GM19463 (cell line): ENCODE measurements around the gene SLC16A9.
"Not testable (repeated sequence)": the region's sequence is repeated elsewhere in the genome, so short reads cannot be mapped to it uniquely, and the experiment has no call there.

ENCODE experiments used
- ATAC-seq: cut with Tn5 transposase; IDR thresholded peaks from one replicate; pipeline ENCODE4 v1.9.1; 2021; ENCODE audit warnings: mild to moderate bottlenecking, moderate library complexity; ENCODE audit not compliant: unreplicated experiment

The SLC16A9 gene

GRCh38 chr10:59709395-59710125 is at the start of gene SLC16A9:
Gene SLC16A9, minus strand, starts transcription at chr10:59709850. Its CDS starts 25,559 bp downstream, at chr10:59684291.
- ATAC-seq, result peak; percentile 75

- ATAC-seq, result no peak
These were observed 48.3 kb upstream of the SLC16A9 start for GRCh38 chr10:59757966-59758365.

GRCh38 chr10:59754951-59755350 is 45.3 kb upstream of the SLC16A9 start:
- ATAC-seq, result no peak

GRCh38 chr10:59753267-59753666 is 43.6 kb upstream of the SLC16A9 start, which contains the start of gene MRLN:
Gene MRLN, minus strand, starts transcription at chr10:59753455.
- ATAC-seq, result no peak

GRCh38 chr10:59752278-59752940 is 42.8 kb upstream of the SLC16A9 start:
- no peak for ATAC-seq

- ATAC-seq, result no peak
These were observed 40.7 kb upstream of the SLC16A9 start for GRCh38 chr10:59750155-59750945.

- ATAC-seq, result peak; percentile 93
These were observed 39.2 kb upstream of the SLC16A9 start for GRCh38 chr10:59748834-59749233.

GRCh38 chr10:59745163-59745650 is 35.6 kb upstream of the SLC16A9 start:
- no peak for ATAC-seq

GRCh38 chr10:59744762-59745161 is 35.1 kb upstream of the SLC16A9 start:
- ATAC-seq, result not testable (repeated sequence)

- not testable (repeated sequence) for ATAC-seq
These were observed 34.5 kb upstream of the SLC16A9 start for GRCh38 chr10:59744156-59744555.

- no peak for ATAC-seq
These were observed 31.9 kb upstream of the SLC16A9 start for GRCh38 chr10:59741583-59741982.

- ATAC-seq, result no peak
These were observed 31.4 kb upstream of the SLC16A9 start for GRCh38 chr10:59741048-59741447.

GRCh38 chr10:59736749-59737148 is 27.1 kb upstream of the SLC16A9 start:
- ATAC-seq, result no peak

- no peak for ATAC-seq
These were observed 25.6 kb upstream of the SLC16A9 start for GRCh38 chr10:59735296-59735695.

GRCh38 chr10:59734014-59734462 is 24.4 kb upstream of the SLC16A9 start:
- no peak for ATAC-seq

GRCh38 chr10:59733321-59734013 is 23.8 kb upstream of the SLC16A9 start:
- ATAC-seq, result not testable (repeated sequence)

- not testable (repeated sequence) for ATAC-seq
These were observed 23.2 kb upstream of the SLC16A9 start for GRCh38 chr10:59732849-59733248.

- not testable (repeated sequence) for ATAC-seq
These were observed 19.5 kb upstream of the SLC16A9 start for GRCh38 chr10:59729167-59729566.

GRCh38 chr10:59724098-59724938 is 14.7 kb upstream of the SLC16A9 start:
- no peak for ATAC-seq

- ATAC-seq, result no peak
These were observed 10.7 kb upstream of the SLC16A9 start for GRCh38 chr10:59720377-59720776.
